ENCODE results near the gene CDK5RAP3.

CDK5RAP3 gene

GRCh38 chr17:47948706-47949196 is 22.2 kb upstream of the CDK5RAP3 start:
- no peak for DNase-seq (ENCODE audit: low spot score)

- DNase-seq (ENCODE audit: low spot score), result peak; percentile 80
Measured at GRCh38 chr17:47949197-47949759, 21.6 kb upstream of the CDK5RAP3 start.

- DNase-seq (ENCODE audit: low spot score), result no peak
Measured at GRCh38 chr17:47949946-47950345, 21.0 kb upstream of the CDK5RAP3 start.

- no peak for DNase-seq (ENCODE audit: low spot score)
Measured at GRCh38 chr17:47950448-47950847, 20.5 kb upstream of the CDK5RAP3 start.

GRCh38 chr17:47952171-47953021 is 18.5 kb upstream of the CDK5RAP3 start:
- peak; percentile 53 for DNase-seq (ENCODE audit: low spot score)

- no peak for DNase-seq (ENCODE audit: low spot score)
Measured at GRCh38 chr17:47953909-47954308, 17.0 kb upstream of the CDK5RAP3 start.

GRCh38 chr17:47955497-47956461 is 15.1 kb upstream of the CDK5RAP3 start:
- peak; percentile 58 for DNase-seq (ENCODE audit: low spot score)

- DNase-seq (ENCODE audit: low spot score), result no peak
Measured at GRCh38 chr17:47956791-47957590, 13.9 kb upstream of the CDK5RAP3 start.

GRCh38 chr17:47957591-47958490 is 13.1 kb upstream of the CDK5RAP3 start, which contains the start of gene PRR15L:
TSS of gene PRR15L (minus strand) at chr17:47957883. CDS start at chr17:47953234, 4,649 bp downstream.
- peak; percentile 50 for DNase-seq (ENCODE audit: low spot score)

- peak; percentile 70 for DNase-seq (ENCODE audit: low spot score)
Measured at GRCh38 chr17:47959825-47960655, 10.9 kb upstream of the CDK5RAP3 start.

GRCh38 chr17:47961406-47961805 is 9.5 kb upstream of the CDK5RAP3 start:
- DNase-seq (ENCODE audit: low spot score), result no peak

- DNase-seq (ENCODE audit: low spot score), result no peak
Measured at GRCh38 chr17:47962901-47963300, 8.0 kb upstream of the CDK5RAP3 start.

- no peak for DNase-seq (ENCODE audit: low spot score)
Measured at GRCh38 chr17:47964856-47965255, 6.1 kb upstream of the CDK5RAP3 start.

GRCh38 chr17:47966079-47966519 is 4.8 kb upstream of the CDK5RAP3 start:
- peak; percentile 90 for DNase-seq (ENCODE audit: low spot score)

- DNase-seq (ENCODE audit: low spot score), result peak; percentile 59
Measured at GRCh38 chr17:47967607-47968252, 3.2 kb upstream of the CDK5RAP3 start.

GRCh38 chr17:47968836-47969235 is 2.1 kb upstream of the CDK5RAP3 start:
- no peak for DNase-seq (ENCODE audit: low spot score)

GRCh38 chr17:47969930-47970724 is 786 bp upstream of the CDK5RAP3 start:
- no peak for DNase-seq (ENCODE audit: low spot score)

GRCh38 chr17:47973541-47973940 is 2.6 kb downstream of the CDK5RAP3 start:
- peak; percentile 46 for DNase-seq (ENCODE audit: low spot score)
